Stimulated activated CD4-positive, alpha-beta T cell treated with anti-CD3 and anti-CD28 coated beads, TNF-alpha, amount 100 ng/mL, for 1 hour (primary cell): ENCODE measurements around the gene SLC27A1.
"Not testable (repeated sequence)": the region's sequence is repeated elsewhere in the genome, so short reads cannot be mapped to it uniquely, and the experiment has no call there.

Experiments
- DNase-seq, 3 donors: peaks; one replicate each; pipeline ENCODE4 v3.0.0-alpha.2; 2020; ENCODE audit warnings: low read depth in 3 of 3, low spot score in 1 of 3

The SLC27A1 gene

DNA sequence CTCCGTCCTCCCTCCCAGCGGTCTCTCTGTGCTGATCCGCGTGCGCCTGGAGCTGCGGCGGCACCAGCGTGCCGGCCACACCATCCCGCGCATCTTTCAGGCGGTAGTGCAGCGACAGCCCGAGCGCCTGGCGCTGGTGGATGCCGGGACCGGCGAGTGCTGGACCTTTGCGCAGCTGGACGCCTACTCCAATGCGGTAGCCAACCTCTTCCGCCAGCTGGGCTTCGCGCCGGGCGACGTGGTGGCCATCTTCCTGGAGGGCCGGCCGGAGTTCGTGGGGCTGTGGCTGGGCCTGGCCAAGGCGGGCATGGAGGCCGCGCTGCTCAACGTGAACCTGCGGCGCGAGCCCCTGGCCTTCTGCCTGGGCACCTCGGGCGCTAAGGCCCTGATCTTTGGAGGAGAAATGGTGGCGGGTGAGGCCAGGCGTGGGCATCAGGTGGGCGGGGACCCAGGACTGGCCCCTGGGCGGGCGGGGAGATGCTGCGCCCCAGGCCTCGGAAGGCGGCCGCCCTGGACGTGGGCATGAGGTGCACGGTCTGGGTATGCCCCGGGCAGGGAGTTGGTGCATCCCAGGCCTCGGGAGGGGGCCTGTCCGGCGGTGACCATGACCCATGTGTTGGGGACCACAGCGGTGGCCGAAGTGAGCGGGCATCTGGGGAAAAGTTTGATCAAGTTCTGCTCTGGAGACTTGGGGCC is 16.4 kb downstream of the SLC27A1 start:
- DNase-seq = no peak

DNA sequence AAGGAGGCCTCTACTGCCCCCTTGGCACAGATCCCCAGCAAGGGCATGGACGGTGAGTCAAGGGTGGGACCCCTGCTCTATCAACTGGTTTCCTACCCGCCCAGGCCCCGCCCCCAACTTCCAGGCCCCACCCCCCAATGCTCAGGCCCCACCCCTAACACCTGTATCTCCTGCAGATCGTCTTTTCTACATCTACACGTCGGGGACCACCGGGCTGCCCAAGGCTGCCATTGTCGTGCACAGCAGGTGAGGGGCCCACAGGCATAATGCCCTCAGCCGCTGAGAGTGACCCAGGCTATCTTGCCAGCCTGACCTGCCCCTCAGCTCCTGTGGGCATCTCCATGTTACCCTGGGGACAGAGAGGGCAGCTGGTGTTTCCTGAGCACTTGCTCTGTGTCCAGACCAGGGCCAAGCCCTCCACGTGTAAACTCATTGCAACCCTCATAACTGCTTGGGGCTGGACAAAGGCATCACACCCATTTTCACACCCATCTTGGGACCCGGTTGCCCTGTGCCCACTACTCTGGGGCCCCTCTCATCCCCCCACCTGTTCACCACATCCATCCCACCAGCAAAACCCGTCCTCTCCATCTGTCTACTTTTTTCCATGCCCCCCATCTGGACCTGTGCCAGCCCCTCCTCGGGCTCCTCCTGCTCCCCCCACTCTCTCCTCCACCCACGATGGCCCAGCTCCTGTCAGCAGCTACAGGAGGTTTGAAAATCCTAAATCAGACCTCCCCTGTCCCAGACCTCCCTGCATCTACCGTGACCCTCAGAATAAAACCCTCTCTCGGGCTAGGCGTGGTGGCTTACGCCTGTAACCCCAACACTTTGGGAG is 17.2 kb downstream of the SLC27A1 start:
- no peak for DNase-seq

DNA sequence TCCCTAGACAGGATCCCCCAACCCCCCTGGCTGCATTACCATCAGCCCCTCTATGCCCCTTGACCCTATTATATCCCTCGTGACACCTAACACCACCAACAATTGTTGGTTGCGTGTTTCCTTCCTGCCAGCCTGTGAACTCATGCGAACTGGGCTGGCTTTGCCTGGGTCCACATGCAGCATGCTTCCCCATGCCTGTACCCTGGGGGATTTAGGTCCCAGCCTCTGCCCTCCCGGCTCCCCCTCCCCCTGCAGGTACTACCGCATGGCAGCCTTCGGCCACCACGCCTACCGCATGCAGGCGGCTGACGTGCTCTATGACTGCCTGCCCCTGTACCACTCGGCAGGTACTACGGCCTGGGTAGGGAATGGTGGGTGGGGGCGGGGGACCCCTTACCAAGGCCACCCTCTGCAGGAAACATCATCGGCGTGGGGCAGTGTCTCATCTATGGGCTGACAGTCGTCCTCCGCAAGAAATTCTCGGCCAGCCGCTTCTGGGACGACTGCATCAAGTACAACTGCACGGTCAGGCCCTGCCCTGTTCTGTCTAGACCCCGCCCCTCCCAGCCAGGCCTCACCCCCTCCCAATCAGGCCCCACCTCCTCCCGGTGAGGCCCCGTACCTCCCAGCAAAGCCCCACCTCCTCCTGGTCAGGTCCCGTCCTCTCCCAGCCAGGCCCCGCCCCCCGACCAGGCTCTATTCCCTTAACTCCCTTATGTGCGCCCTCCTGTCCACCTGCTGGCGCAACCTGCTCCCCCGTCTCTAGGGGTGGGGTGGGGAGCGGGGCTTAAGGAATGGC is 18.5 kb downstream of the SLC27A1 start:
- peak; percentile 26 to 67 (median 27) for DNase-seq

DNA sequence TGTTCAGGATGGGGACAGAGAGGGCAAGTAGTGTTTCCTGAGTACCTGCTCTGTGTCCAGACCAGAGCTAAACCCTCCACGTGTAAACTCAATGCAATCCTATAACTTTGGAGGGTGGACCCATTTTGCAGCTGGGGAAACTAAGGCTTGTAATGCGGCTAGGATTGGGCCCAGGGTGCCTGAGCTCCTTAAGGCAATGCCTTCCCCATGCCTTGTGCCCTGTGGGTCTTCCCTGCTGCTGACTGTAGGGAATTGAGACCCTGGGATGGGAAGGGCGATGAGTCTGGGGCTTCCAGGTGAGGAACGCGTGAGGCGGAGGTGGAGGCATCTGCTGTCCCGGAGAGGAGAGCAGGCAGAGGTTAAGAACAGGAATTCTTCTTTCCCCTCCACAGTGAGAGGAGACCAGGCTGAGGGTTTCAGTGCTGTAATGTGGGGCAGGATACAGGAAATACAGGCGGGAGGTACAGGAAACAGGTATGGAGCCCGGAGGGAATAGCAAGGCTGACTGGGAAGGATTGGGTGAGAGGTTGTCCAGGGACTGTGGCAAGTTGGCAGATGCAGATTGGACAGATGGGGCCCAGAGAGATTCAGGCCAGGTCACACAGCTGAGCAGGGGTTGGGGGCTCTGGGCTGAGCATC is 19.2 kb downstream of the SLC27A1 start:
- no peak for DNase-seq

DNA sequence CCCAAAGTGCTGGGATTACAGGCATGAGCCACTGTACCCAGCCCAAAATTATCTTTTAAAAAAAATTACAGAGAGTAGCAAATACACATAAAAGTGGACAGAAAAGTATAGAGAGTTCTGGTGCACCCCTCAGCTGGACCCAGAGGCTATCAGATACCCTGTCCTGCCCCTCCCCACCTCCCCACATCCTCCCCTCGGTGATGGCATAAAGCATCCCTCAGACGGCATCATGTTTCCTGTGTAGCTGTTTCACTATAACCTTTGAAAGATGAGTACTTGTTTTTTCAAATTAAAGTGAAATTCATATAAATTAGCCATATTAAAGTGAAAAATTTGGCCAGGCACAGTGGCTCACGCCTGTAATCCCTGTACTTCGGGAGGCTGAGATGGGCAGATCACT is 20.1 kb downstream of the SLC27A1 start:
- no peak for DNase-seq

DNA sequence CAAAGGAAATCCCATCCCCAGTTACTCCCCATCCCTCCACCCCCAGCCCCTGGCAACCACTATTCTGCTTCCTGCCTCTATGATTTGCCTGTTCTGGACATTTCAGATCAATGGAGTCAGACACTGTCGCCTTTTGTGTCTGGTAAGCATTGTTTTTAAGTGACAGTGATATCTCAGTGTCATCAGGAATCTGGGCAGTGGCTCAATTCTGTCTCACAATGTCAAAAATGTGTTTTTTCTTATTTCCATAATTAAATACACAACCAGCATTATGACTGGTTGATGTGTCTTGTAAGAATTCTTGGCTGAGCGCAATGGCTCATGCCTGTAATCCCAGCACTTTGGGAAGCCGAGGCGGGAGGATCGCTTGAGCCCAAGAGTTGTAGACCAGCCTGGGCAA is 21.0 kb downstream of the SLC27A1 start:
- no peak for DNase-seq

DNA sequence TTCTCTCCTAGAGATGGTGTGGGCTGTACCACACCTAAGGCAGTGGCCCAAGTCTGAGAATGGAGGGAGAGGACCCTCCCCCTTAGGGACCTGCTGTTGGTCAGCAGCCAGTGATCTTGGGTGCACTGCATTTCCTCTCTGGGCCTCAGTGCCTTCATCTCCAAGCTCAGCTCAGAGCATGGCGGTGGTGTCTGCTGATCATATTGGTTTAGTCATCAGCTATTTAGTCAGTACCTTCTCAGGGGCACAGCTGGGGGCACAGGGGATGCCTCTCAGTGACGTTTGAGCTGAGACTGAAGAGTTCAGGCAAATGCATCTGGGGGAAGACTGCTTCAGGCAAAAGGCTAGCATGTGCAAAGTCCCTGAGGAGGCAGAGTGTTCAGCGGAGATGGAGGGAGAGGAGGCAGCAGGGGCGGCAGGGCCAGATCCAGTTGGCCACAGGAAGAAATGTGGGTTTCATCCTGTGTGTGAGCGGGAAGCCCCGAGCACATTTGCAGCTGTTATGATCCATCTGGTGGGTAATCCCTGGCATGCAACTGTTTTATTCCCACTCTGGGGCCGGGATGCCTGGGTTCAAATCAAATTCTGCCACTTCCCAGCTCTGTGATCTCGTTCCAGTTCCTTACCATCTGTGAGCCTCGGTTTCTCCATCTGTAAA is 25.4 kb downstream of the SLC27A1 start:
- no peak for DNase-seq

DNA sequence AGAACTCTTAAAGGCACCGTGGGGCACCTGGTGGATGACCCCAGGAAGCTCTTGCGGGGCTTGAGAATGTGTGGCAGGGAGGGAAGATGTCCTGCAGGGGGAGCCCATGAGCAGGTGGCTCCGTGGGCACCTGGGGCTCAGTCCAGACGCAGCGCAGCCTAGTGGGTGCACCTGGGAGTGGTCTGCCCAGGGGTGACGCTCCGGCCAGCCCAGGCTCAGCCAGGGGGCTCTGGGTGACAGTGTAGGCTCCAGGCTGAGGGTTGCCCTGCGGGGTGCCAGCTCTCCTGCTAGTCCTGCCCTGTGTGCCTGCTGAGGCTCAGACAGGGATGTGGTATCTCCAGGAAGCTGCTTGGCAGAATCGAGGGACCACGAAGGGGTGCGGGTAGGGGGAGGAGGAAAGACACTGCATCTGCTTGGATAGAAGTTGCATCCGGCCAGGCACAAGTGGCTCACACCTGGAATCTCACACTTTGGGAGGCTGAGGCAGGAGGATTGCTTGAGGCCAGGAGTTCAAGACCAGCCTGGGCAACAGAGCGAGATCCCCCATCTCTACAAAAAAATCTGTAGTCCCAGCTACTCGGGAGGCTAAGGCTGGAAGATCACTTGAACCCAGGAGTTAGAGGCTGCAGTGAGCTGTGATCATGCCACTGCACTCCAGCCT is 26.1 kb downstream of the SLC27A1 start:
- peak; percentile 46 to 69 (median 51) for DNase-seq

DNA sequence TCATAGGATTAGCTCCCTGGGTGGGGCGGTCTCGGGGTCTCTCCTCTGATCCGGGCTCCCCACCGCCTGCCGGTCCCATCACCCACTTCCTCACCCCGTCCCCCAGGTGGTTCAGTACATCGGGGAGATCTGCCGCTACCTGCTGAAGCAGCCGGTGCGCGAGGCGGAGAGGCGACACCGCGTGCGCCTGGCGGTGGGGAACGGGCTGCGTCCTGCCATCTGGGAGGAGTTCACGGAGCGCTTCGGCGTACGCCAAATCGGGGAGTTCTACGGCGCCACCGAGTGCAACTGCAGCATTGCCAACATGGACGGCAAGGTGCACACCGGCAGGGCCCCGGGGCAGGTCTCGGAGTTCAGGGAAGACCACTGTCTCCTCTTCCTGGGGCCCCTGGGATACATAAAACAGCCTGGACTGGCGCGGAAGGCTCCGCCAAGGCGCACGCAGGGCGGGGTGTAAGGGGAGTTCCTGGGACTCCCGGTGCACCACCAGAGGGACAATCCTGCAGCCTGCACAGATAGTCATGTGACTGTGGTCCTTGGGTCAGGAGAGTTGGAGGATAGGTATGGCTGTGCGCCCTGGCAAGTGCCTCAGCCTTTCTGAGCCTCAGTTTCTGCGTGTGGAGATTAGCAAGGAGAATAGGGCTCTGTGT is 26.9 kb downstream of the SLC27A1 start:
- no peak for DNase-seq

DNA sequence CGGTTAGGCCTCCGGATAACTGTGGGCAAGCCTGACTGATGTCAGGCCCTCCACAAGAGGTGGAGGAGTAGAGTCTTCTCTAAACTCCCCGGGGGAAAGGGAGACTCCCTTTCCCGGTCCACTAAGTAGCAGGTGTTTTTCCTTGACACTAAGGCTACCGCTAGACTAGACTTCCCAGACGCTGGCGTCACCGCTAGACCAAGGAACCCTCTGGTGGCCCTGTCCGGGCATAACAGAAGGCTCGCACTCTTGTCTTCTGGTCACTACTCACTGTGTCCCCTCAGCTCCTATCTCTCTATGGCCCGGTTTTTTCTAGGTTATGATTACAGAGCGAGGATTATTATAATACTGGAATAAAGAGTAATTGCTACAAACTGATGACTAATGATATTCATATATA is 28.7 kb downstream of the SLC27A1 start:
- DNase-seq = not testable (repeated sequence)

DNA sequence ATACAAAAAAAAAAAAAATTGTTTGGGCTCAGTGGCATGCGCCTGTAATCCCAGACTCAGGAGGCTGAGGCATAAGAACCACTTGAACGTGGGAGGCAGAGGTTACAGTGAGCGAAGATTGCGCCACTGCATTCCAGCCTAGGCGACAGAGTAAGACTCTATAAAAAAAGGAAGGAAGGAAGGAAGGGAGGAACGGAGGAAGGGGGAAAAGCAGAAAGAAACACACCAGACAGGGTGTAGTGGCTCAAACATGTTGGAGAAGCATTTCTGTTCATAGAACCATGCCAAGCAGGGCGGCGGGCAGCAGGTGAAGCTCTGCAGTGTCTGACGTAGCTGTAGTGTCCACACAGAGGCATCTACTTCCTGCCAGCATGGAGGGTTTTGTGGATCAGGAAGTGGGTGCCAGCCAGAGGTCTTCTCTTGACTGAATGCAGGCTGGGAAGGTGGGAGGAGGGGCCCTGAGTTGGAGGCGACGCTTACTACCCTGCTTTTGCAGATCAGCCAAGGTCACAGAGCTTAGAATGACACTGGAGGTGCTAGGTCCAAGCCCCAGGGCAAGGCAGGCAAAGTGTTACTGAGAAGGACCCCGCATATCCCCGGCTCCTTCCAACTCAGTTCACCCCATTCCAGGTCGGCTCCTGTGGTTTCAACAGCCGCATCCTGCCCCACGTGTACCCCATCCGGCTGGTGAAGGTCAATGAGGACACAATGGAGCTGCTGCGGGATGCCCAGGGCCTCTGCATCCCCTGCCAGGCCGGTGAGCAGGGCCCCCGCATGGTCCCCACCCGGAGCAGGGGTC is 29.5 kb downstream of the SLC27A1 start:
- no peak for DNase-seq

DNA sequence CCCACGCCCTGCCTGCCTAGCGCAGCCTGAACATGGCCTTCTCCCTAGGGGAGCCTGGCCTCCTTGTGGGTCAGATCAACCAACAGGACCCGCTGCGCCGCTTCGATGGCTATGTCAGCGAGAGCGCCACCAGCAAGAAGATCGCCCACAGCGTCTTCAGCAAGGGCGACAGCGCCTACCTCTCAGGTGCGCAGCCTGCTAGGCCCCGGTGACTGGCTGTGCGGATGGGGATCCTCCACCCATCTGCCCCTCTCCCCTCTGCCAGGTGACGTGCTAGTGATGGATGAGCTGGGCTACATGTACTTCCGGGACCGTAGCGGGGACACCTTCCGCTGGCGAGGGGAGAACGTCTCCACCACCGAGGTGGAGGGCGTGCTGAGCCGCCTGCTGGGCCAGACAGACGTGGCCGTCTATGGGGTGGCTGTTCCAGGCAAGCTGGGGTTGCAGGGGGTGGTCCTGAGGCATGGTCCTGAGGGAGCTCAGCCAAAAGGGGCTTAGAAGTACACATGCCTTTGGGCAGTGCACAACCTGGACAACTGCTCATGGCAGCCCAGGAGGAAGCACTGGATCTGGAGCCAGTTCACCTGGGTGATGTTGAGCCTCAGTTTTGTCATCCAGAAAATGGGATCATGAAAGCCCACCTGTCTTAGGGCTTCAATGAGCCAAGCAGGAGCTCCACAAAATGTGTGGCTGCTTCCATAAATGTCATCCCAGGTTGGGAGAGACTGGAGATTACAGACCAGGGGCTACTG is 30.3 kb downstream of the SLC27A1 start:
- DNase-seq = no peak

DNA sequence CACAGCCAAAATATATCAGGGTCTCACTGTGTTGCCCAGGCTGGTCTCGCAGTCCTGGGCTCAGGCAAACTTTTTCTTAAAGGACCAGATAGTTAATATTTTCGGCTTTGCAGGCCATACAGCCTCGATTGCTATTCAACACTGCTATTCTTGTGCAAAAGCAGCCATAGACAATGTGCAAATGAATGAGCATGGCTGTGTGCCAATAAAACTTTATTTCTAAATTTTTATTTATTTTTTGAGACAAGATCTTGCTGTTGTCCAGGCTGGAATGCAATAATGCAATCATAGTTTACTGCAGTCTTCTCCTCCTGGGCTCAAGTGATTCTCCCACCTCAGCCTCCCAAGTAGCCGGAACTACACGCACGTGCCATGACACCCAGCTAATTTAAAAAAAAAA is 32.9 kb downstream of the SLC27A1 start:
- no peak for DNase-seq

DNA sequence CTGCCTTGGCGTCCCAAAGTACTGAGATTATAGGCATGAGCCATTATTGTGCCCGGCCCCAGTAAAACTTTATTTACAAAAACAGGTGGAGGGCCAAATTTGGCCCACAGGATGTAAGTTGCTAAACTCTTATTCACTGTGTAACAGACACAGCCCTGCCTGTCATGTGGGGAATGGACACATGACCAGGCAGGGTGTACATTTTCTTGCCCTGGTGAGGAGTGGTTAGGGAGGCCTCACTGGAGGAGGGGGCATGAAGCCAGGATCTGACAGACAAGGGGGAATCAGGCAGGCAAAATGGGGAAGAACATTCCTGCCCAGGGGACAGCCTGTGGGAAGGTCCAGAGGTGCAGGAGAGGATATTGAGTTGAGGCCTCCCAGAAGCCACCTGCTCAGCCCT is 33.7 kb downstream of the SLC27A1 start:
- no peak for DNase-seq

DNA sequence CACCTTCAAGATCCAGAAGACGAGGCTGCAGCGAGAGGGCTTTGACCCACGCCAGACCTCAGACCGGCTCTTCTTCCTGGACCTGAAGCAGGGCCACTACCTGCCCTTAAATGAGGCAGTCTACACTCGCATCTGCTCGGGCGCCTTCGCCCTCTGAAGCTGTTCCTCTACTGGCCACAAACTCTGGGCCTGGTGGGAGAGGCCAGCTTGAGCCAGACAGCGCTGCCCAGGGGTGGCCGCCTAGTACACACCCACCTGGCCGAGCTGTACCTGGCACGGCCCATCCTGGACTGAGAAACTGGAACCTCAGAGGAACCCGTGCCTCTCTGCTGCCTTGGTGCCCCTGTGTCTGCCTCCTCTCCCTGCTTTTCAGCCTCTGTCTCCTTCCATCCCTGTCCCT is 34.1 kb downstream of the SLC27A1 start:
- DNase-seq = no peak

DNA sequence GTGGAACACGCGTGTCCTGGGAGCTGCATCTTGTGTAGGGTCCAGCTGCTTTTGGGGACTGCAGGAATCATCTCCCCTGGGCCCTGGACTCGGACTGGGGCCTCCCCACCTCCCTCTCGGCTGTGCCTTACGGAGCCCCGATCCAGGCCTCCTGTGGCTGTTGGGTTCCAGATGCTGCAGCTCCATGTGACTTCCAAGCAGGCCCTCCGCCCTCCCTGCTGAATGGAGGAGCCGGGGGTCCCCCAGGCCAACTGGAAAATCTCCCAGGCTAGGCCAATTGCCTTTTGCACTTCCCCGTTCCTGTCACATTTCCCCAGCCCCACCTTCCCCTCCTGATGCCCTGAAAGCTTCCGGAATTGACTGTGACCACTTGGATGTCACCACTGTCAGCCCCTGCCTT is 34.9 kb downstream of the SLC27A1 start:
- no peak for DNase-seq

DNA sequence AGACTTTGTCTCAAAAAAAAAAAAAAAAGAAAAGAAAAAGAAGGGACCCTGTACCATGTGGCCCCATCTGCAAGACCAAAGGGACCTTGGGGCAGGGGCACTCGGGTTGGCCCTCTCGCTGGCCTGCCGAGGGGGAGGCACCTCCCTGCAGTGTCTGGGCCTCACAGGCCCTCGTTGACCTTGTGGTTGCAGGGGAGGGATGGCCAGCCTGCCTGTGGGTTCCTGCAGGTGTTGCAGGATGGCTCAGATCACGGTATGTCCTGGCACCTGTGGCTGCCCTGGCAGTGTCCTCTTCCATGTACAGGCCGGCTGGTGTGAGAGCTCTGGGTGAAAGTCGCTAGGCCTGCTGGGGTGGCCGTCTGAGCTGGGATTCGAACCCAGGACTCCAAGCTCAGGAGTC is 36.4 kb downstream of the SLC27A1 start:
- no peak for DNase-seq

DNA sequence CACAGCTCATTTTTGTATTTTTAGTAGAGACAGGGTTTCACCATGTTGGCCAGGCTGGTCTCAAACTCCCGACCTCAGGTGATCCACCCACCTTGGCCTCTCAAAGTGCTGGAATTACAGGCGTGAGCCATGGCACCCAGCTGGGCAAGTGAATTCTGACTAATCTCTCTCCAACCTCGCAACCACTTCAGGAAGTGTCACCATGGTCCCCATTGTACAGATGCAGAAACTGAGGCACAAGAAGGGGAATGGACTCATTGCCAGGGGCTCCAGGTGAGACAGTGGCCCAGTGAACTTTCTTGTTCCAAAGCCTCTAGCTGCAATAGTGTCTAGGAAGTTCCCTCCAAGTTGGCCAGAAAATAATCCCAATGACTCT is 38.2 kb downstream of the SLC27A1 start:
- DNase-seq = not testable (repeated sequence)
